HepG2 (cell line): ENCODE measurements around the gene SLC11A1. TPM values are rescaled to one million over a fixed set of nuclear protein-coding genes. Genes with fewer than 3 reads are reported as not detected.

Source experiments
- CBX2 ChIP-seq, 2 experiments: fragments of 200-600 bp in 1 of 2; sonication (generic); formaldehyde crosslinking in 1 of 2; IDR thresholded peaks; 2 replicates each; pipeline versions ENCODE4 v1.7.0 to v1.8.1; 2018 to 2022; ENCODE audit warnings: low read depth in 2 of 2, low read length in 1 of 2, mild to moderate bottlenecking in 1 of 2, missing genetic modification reagents in 1 of 2
- CHD2 ChIP-seq: IDR thresholded peaks from 2 replicates; pipeline ENCODE4 v1.6.1; 2011; ENCODE audit warnings: low read depth, low read length, improper control_type of control experiment
- FOXK2 ChIP-seq: fragments of 450-650 bp; IDR thresholded peaks from 2 replicates; pipeline ENCODE4 v1.6.1; 2016
- FOXO1 ChIP-seq: sonication (generic); formaldehyde crosslinking; IDR thresholded peaks from 2 replicates; pipeline ENCODE4 v1.4.0; 2020; ENCODE audit warnings: missing genetic modification reagents
- HNRNPLL ChIP-seq: fragments of 200-400 bp; formaldehyde crosslinking; IDR thresholded peaks from 2 replicates; pipeline ENCODE4 v1.6.1; 2017; ENCODE audit warnings: mild to moderate bottlenecking, low read depth, low read length; ENCODE audit not compliant: poor library complexity, severe bottlenecking
- PRPF4 ChIP-seq: fragments of 200-400 bp; formaldehyde crosslinking; IDR thresholded peaks from 2 replicates; pipeline ENCODE4 v1.6.1; 2016; ENCODE audit warnings: low read length, low read depth; ENCODE audit not compliant: poor library complexity, severe bottlenecking
- PTBP1 ChIP-seq: fragments of 200-400 bp; formaldehyde crosslinking; IDR thresholded peaks from 2 replicates; pipeline ENCODE4 v1.6.1; 2018; ENCODE audit warnings: low read length, low read depth; ENCODE audit not compliant: poor library complexity, severe bottlenecking
- RFX3 ChIP-seq: IDR thresholded peaks from 2 replicates; pipeline ENCODE4 v1.6.1; 2016; ENCODE audit warnings: missing biosample characterization, missing genetic modification reagents
- SRY ChIP-seq: sonication (generic); formaldehyde crosslinking; IDR thresholded peaks from 2 replicates; pipeline ENCODE4 v1.8.0; 2022; ENCODE audit warnings: mild to moderate bottlenecking, missing genetic modification reagents
- TEAD2 ChIP-seq: sonication (generic); formaldehyde crosslinking; IDR thresholded peaks from 2 replicates; pipeline ENCODE4 v1.9.0; 2021; ENCODE audit warnings: missing genetic modification reagents
- YY1 ChIP-seq: IDR thresholded peaks from 2 replicates; pipeline ENCODE4 v1.6.1; 2011; ENCODE audit warnings: low read length, low read depth, moderate library complexity, mild to moderate bottlenecking; ENCODE audit not compliant: insufficient read depth, insufficient replicate concordance
- ZFY ChIP-seq: sonication (generic); formaldehyde crosslinking; IDR thresholded peaks from 2 replicates; pipeline ENCODE4 v1.4.0; 2020; ENCODE audit warnings: missing genetic modification reagents
- ZNF230 ChIP-seq: sonication (generic); formaldehyde crosslinking; IDR thresholded peaks from 2 replicates; pipeline ENCODE4 v1.4.0; 2020; ENCODE audit warnings: mild to moderate bottlenecking, missing genetic modification reagents
- ZNF33A ChIP-seq: sonication (generic); formaldehyde crosslinking; IDR thresholded peaks from 2 replicates; pipeline ENCODE4 v1.5.1; 2020; ENCODE audit warnings: missing genetic modification reagents, mild to moderate bottlenecking, moderate library complexity, borderline replicate concordance
- ZNF496 ChIP-seq: sonication (generic); formaldehyde crosslinking; IDR thresholded peaks from 2 replicates; pipeline ENCODE4 v1.8.1; 2023; ENCODE audit warnings: mild to moderate bottlenecking, moderate library complexity, missing genetic modification reagents; ENCODE audit not compliant: insufficient replicate concordance
- ZNF816 ChIP-seq: sonication (generic); formaldehyde crosslinking; IDR thresholded peaks from 2 replicates; pipeline ENCODE4 v1.8.0; 2022; ENCODE audit warnings: missing genetic modification reagents, mild to moderate bottlenecking, borderline replicate concordance
- ZNF878 ChIP-seq: sonication (generic); formaldehyde crosslinking; IDR thresholded peaks from 2 replicates; pipeline ENCODE4 v1.8.1; 2023; ENCODE audit warnings: mild to moderate bottlenecking, missing genetic modification reagents, moderate library complexity
- polyA plus RNA-seq, 8 experiments: library from polyadenylated mRNA; depleted of rRNA in 3 of 8; stranded (reverse) in 7 of 8; unstranded in 1 of 8; fragments of >200 nt; fragmentation: Illumina TruSeq in 4 of 8; extraction: Trizol in 4 of 8; gene quantifications; 2 replicates each; pipeline versions ENCODE4 v1.2.1 to v1.2.3, GENCODE V29; 2011 to 2016; ENCODE audit warnings: low read depth in 4 of 8, missing spikeins in 1 of 8, mixed read lengths in 1 of 8; ENCODE audit not compliant: insufficient read depth in 1 of 8
- total RNA-seq, 5 experiments: library from RNA; depleted of rRNA; stranded (reverse); fragments of >200 nt; fragmentation: Illumina TruSeq; extraction: Trizol; gene quantifications; 2 replicates each; pipeline ENCODE4 v1.2.3, GENCODE V29; 2016; ENCODE audit warnings: low read depth in 1 of 5
- TF ChIP-seq, protein P1 (sequence below): sonication (generic); formaldehyde crosslinking; IDR thresholded peaks from 2 replicates; pipeline ENCODE4 v1.8.0; 2022; ENCODE audit warnings: mild to moderate bottlenecking, missing genetic modification reagents, borderline replicate concordance
- TF ChIP-seq, protein P2 (sequence below): sonication (generic); formaldehyde crosslinking; IDR thresholded peaks from 2 replicates; pipeline ENCODE4 v1.4.0; 2020; ENCODE audit warnings: missing genetic modification reagents, borderline replicate concordance
- TF ChIP-seq, protein P3 (sequence below): sonication (generic); formaldehyde crosslinking; IDR thresholded peaks from 2 replicates; pipeline ENCODE4 v1.9.0; 2021; ENCODE audit warnings: missing genetic modification reagents, borderline replicate concordance
- TF ChIP-seq, protein P4 (sequence below): sonication (generic); formaldehyde crosslinking; IDR thresholded peaks from 2 replicates; pipeline ENCODE4 v1.9.0; 2021; ENCODE audit warnings: missing genetic modification reagents, borderline replicate concordance

The SLC11A1 gene
- total and polyA plus RNA-seq, 2 of the 13 experiments (the other 11 are each of a cell fraction or from before 2014, with no cell fraction given): 0.33 to 2.3 TPM

- TF ChIP-seq, protein P1, sequence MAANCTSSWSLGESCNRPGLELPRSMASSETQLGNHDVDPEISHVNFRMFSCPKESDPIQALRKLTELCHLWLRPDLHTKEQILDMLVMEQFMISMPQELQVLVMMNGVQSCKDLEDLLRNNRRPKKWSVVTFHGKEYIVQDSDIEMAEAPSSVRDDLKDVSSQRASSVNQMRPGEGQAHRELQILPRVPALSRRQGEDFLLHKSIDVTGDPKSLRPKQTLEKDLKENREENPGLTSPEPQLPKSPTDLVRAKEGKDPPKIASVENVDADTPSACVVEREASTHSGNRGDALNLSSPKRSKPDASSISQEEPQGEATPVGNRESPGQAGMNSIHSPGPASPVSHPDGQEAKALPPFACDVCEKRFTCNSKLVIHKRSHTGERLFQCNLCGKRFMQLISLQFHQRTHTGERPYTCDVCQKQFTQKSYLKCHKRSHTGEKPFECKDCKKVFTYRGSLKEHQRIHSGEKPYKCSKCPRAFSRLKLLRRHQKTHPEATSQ (CRISPR knock-in tag): no peak
- no peak for TF ChIP-seq CHD2
- TF ChIP-seq, protein P2, sequence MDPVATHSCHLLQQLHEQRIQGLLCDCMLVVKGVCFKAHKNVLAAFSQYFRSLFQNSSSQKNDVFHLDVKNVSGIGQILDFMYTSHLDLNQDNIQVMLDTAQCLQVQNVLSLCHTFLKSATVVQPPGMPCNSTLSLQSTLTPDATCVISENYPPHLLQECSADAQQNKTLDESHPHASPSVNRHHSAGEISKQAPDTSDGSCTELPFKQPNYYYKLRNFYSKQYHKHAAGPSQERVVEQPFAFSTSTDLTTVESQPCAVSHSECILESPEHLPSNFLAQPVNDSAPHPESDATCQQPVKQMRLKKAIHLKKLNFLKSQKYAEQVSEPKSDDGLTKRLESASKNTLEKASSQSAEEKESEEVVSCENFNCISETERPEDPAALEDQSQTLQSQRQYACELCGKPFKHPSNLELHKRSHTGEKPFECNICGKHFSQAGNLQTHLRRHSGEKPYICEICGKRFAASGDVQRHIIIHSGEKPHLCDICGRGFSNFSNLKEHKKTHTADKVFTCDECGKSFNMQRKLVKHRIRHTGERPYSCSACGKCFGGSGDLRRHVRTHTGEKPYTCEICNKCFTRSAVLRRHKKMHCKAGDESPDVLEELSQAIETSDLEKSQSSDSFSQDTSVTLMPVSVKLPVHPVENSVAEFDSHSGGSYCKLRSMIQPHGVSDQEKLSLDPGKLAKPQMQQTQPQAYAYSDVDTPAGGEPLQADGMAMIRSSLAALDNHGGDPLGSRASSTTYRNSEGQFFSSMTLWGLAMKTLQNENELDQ (CRISPR knock-in tag): no peak
- peak; percentile 86; the same call in 1 of the 2 replicates for TF ChIP-seq SRY (CRISPR knock-in tag)
- TF ChIP-seq FOXO1 (CRISPR knock-in tag): peak; percentile 77; the same call in 1 of the 2 replicates
- no peak for TF ChIP-seq ZNF496 (CRISPR knock-in tag)
- TF ChIP-seq, protein P3, sequence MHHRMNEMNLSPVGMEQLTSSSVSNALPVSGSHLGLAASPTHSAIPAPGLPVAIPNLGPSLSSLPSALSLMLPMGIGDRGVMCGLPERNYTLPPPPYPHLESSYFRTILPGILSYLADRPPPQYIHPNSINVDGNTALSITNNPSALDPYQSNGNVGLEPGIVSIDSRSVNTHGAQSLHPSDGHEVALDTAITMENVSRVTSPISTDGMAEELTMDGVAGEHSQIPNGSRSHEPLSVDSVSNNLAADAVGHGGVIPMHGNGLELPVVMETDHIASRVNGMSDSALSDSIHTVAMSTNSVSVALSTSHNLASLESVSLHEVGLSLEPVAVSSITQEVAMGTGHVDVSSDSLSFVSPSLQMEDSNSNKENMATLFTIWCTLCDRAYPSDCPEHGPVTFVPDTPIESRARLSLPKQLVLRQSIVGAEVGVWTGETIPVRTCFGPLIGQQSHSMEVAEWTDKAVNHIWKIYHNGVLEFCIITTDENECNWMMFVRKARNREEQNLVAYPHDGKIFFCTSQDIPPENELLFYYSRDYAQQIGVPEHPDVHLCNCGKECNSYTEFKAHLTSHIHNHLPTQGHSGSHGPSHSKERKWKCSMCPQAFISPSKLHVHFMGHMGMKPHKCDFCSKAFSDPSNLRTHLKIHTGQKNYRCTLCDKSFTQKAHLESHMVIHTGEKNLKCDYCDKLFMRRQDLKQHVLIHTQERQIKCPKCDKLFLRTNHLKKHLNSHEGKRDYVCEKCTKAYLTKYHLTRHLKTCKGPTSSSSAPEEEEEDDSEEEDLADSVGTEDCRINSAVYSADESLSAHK: peak; percentile 89
- TF ChIP-seq, protein P4, sequence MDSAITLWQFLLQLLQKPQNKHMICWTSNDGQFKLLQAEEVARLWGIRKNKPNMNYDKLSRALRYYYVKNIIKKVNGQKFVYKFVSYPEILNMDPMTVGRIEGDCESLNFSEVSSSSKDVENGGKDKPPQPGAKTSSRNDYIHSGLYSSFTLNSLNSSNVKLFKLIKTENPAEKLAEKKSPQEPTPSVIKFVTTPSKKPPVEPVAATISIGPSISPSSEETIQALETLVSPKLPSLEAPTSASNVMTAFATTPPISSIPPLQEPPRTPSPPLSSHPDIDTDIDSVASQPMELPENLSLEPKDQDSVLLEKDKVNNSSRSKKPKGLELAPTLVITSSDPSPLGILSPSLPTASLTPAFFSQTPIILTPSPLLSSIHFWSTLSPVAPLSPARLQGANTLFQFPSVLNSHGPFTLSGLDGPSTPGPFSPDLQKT (CRISPR knock-in tag): no peak
- no peak for TF ChIP-seq TEAD2 (CRISPR knock-in tag)
- no peak for TF ChIP-seq PTBP1
- peak; percentile 82 for TF ChIP-seq ZFY
- TF ChIP-seq ZNF33A: no peak
- TF ChIP-seq RFX3 (CRISPR knock-in tag): no peak
- peak; percentile 15 for TF ChIP-seq HNRNPLL
- TF ChIP-seq ZNF878 (CRISPR knock-in tag): no peak
- TF ChIP-seq CBX2 (IDR thresholded peaks at IDR 0.05; ENCODE audit: low read depth, low read length): no peak
- no peak for TF ChIP-seq CBX2 (CRISPR knock-in tag; IDR thresholded peaks at IDR 0.05; ENCODE audit: low read depth)
- peak; percentile 64; the same call in 1 of the 2 replicates for TF ChIP-seq ZNF230 (CRISPR knock-in tag)
- TF ChIP-seq YY1: peak; percentile 74
- no peak for TF ChIP-seq PRPF4
- TF ChIP-seq ZNF816 (CRISPR knock-in tag): 0 out of 2 replicates have a peak, but pooled peaks have one; percentile 76
- TF ChIP-seq FOXK2: no peak
Measured at GRCh38 chr2:218400930-218401881, 19.1 kb downstream of the SLC11A1 start (continued).
